ENCODE data around the gene MVB12B.

The MVB12B gene

GRCh38 chr9:126436545-126437267 is 110.1 kb downstream of the MVB12B start:
- DNase-seq, result no peak

- no peak for DNase-seq
Observed at GRCh38 chr9:126437268-126437666, 110.6 kb downstream of the MVB12B start.

- DNase-seq, result no peak
Observed at GRCh38 chr9:126437701-126438100, 111.1 kb downstream of the MVB12B start.

- no peak for DNase-seq
Observed at GRCh38 chr9:126438741-126439401, 112.2 kb downstream of the MVB12B start.

GRCh38 chr9:126439402-126439765 is 112.8 kb downstream of the MVB12B start:
- no peak for DNase-seq

- no peak for DNase-seq
Observed at GRCh38 chr9:126439883-126440653, 113.4 kb downstream of the MVB12B start.

GRCh38 chr9:126440940-126441339 is 114.3 kb downstream of the MVB12B start:
- no peak for DNase-seq

GRCh38 chr9:126442636-126443035 is 116.0 kb downstream of the MVB12B start:
- DNase-seq, result no peak

GRCh38 chr9:126443144-126443543 is 116.5 kb downstream of the MVB12B start:
- no peak for DNase-seq

- no peak for DNase-seq
Observed at GRCh38 chr9:126448136-126448535, 121.5 kb downstream of the MVB12B start.

GRCh38 chr9:126448865-126449577 is 122.4 kb downstream of the MVB12B start:
- no peak for DNase-seq

- DNase-seq, result no peak
Observed at GRCh38 chr9:126449725-126450667, 123.4 kb downstream of the MVB12B start.

- DNase-seq, result no peak
Observed at GRCh38 chr9:126450668-126451205, 124.1 kb downstream of the MVB12B start.

GRCh38 chr9:126451316-126451885 is 124.8 kb downstream of the MVB12B start:
- no peak for DNase-seq

GRCh38 chr9:126452106-126452505 is 125.5 kb downstream of the MVB12B start:
- DNase-seq, result no peak

- DNase-seq, result no peak
Observed at GRCh38 chr9:126453156-126453963, 126.7 kb downstream of the MVB12B start.

- peak; percentile 22 for DNase-seq
Observed at GRCh38 chr9:126454215-126454614, 127.6 kb downstream of the MVB12B start.

- DNase-seq, result peak; percentile 23
Observed at GRCh38 chr9:126454795-126455194, 128.2 kb downstream of the MVB12B start.

- DNase-seq, result peak; percentile 48
Observed at GRCh38 chr9:126456441-126457174, 130.0 kb downstream of the MVB12B start.

- DNase-seq, result no peak
Observed at GRCh38 chr9:126457175-126457547, 130.5 kb downstream of the MVB12B start.

Measured in right forelimb (tissue), 1 donor.